Trophoblast cell (in vitro differentiated cells and primary cell): ENCODE results near the gene NHSL2.

Experiments used
- DNase-seq, 2 donors: peaks; one replicate each; pipeline ENCODE4 v3.0.0-alpha.2; 2016
- H2AFZ ChIP-seq: 2 replicates; pipeline ENCODE4 v1.6.1; 2013; ENCODE audit warnings: low read length, moderate library complexity, mild to moderate bottlenecking; ENCODE audit not compliant: insufficient read depth, poor library complexity
- H2AK5ac ChIP-seq: 2 replicates; pipeline ENCODE4 v1.6.1; 2013; ENCODE audit warnings: mild to moderate bottlenecking, low read length
- H2BK120ac ChIP-seq: 2 replicates; pipeline ENCODE4 v1.6.1; 2013; ENCODE audit warnings: low read length, mild to moderate bottlenecking, moderate library complexity; ENCODE audit not compliant: insufficient read depth, poor library complexity
- H2BK12ac ChIP-seq: 2 replicates; pipeline ENCODE4 v1.6.1; 2013; ENCODE audit warnings: mild to moderate bottlenecking, low read length, moderate library complexity
- H2BK5ac ChIP-seq: 2 replicates; pipeline ENCODE4 v1.6.1; 2013; ENCODE audit warnings: low read length, low read depth, moderate library complexity, mild to moderate bottlenecking; ENCODE audit not compliant: poor library complexity
- H3K14ac ChIP-seq: 2 replicates; pipeline ENCODE4 v1.6.1; 2013; ENCODE audit warnings: mild to moderate bottlenecking, low read length
- H3K18ac ChIP-seq: 2 replicates; pipeline ENCODE4 v1.6.1; 2013; ENCODE audit warnings: mild to moderate bottlenecking, low read length
- H3K23ac ChIP-seq: 2 replicates; pipeline ENCODE4 v1.6.1; 2013; ENCODE audit warnings: low read length
- H3K27ac ChIP-seq: 2 replicates; pipeline ENCODE4 v1.5.1; 2013; ENCODE audit warnings: low read depth, mild to moderate bottlenecking, inconsistent platforms, low read length, moderate library complexity
- H3K27me3 ChIP-seq: 2 replicates; pipeline ENCODE4 v1.6.1; 2013; ENCODE audit warnings: inconsistent platforms, mild to moderate bottlenecking, low read length, moderate library complexity; ENCODE audit not compliant: insufficient read depth
- H3K36me3 ChIP-seq, 2 experiments: 1 replicate in 1 of 2; 2 replicates in 1 of 2; pipeline ENCODE4 v1.6.1; 2013; ENCODE audit warnings: low read length in 2 of 2, mild to moderate bottlenecking in 2 of 2, moderate library complexity in 1 of 2; ENCODE audit not compliant: insufficient read depth in 2 of 2, control insufficient read depth in 1 of 2
- H3K4ac ChIP-seq: 2 replicates; pipeline ENCODE4 v1.6.1; 2013; ENCODE audit warnings: low read depth, mild to moderate bottlenecking, low read length, moderate library complexity
- H3K4me1 ChIP-seq, 2 experiments: 1 replicate in 1 of 2; 2 replicates in 1 of 2; pipeline ENCODE4 v1.6.1; 2013; ENCODE audit warnings: low read length in 2 of 2, mild to moderate bottlenecking in 2 of 2, moderate library complexity in 1 of 2; ENCODE audit not compliant: insufficient read depth in 2 of 2, control insufficient read depth in 1 of 2
- H3K4me2 ChIP-seq: 2 replicates; pipeline ENCODE4 v1.6.1; 2013; ENCODE audit warnings: inconsistent platforms, mild to moderate bottlenecking, low read length, moderate library complexity
- H3K4me3 ChIP-seq: 2 replicates; pipeline ENCODE4 v1.5.1; 2013; ENCODE audit warnings: mild to moderate bottlenecking, low read depth, low read length, inconsistent platforms
- H3K79me1 ChIP-seq: one replicate; pipeline ENCODE4 v1.6.1; 2013; ENCODE audit warnings: low read length
- H3K79me2 ChIP-seq: 2 replicates; pipeline ENCODE4 v1.6.1; 2013; ENCODE audit warnings: low read length, mild to moderate bottlenecking; ENCODE audit not compliant: control insufficient read depth, insufficient read depth, poor library complexity
- H3K9ac ChIP-seq: 2 replicates; pipeline ENCODE4 v1.6.1; 2013; ENCODE audit warnings: mild to moderate bottlenecking, low read length
- H3K9me3 ChIP-seq: 2 replicates; pipeline ENCODE4 v1.6.1; 2013; ENCODE audit warnings: low read depth, mild to moderate bottlenecking, control low read depth, inconsistent platforms, low read length; ENCODE audit not compliant: insufficient read depth
- H4K12ac ChIP-seq: 2 replicates; pipeline ENCODE4 v1.6.1; 2013; ENCODE audit warnings: low read depth, mild to moderate bottlenecking, low read length, moderate library complexity
- H4K8ac ChIP-seq: 2 replicates; pipeline ENCODE4 v1.6.1; 2013; ENCODE audit warnings: low read depth, mild to moderate bottlenecking, low read length, moderate library complexity
- H4K91ac ChIP-seq: one replicate; pipeline ENCODE4 v1.6.1; 2013; ENCODE audit warnings: low read depth, mild to moderate bottlenecking, low read length, moderate library complexity
- WGBS: extraction: QIAGEN DNeasy Blood & Tissue Kit; methylation state at CpG from one replicate; pipeline ENCODE4 v1.1.7; 2013; ENCODE audit warnings: missing lambda C conversion rate; ENCODE audit not compliant: insufficient read length, insufficient coverage; ENCODE audit errors: extremely low coverage; 5-methylcytosine and 5-hydroxymethylcytosine counted together

Gene NHSL2

GRCh38 chrX:72094894-72095293 lies 184.2 kb downstream of the NHSL2 start:
- no CpG with 5 or more reads among the region's 4 CpGs for WGBS
- Histone ChIP-seq H3K79me2 (no peaks in the 10 kb centered on the region), H4K8ac (no peak overlapping the region), H3K4me1 (no peaks in the 10 kb centered on the region), H3K4me3 (no peak overlapping the region), H3K4ac (no peak overlapping the region), H3K9me3 (no peaks in the 10 kb centered on the region), H4K91ac (no peak overlapping the region), H3K18ac (no peak overlapping the region), H3K4me2 (no peak overlapping the region), H3K36me3 (no peaks in the 10 kb centered on the region), H3K23ac (no peak overlapping the region), H2BK120ac (no peak overlapping the region), H3K27ac (no peak overlapping the region), H2BK5ac (no peak overlapping the region), H3K9ac (no peak overlapping the region), H2AFZ (no peak overlapping the region), H3K14ac (no peak overlapping the region), H3K79me1 (no peaks in the 10 kb centered on the region), H3K27me3 (no peaks in the 10 kb centered on the region), H2AK5ac (no peak overlapping the region), H2BK12ac (no peak overlapping the region), H4K12ac (no peak overlapping the region)
- DNase-seq, result peak in 1 of 2 donors; percentile 8

GRCh38 chrX:72095370-72095769 lies 184.7 kb downstream of the NHSL2 start:
- Histone ChIP-seq H3K4me3 (no peak overlapping the region), H3K14ac (no peak overlapping the region), H3K27ac (no peak overlapping the region), H3K9me3 (no peaks in the 10 kb centered on the region), H3K4ac (no peak overlapping the region), H2BK12ac (no peak overlapping the region), H3K79me2 (no peaks in the 10 kb centered on the region), H3K27me3 (no peaks in the 10 kb centered on the region), H3K4me1 (no peaks in the 10 kb centered on the region), H2AK5ac (no peak overlapping the region), H3K4me2 (no peak overlapping the region), H4K91ac (no peak overlapping the region), H2BK120ac (no peak overlapping the region), H4K8ac (no peak overlapping the region), H3K36me3 (no peaks in the 10 kb centered on the region), H3K23ac (no peak overlapping the region), H3K79me1 (no peaks in the 10 kb centered on the region), H3K9ac (no peak overlapping the region), H3K18ac (no peak overlapping the region), H2AFZ (no peak overlapping the region), H4K12ac (no peak overlapping the region), H2BK5ac (no peak overlapping the region)
- DNase-seq, result no peak
- WGBS, result no CpG with 5 or more reads among the region's 2 CpGs

GRCh38 chrX:72097098-72097497 lies 186.5 kb downstream of the NHSL2 start:
- Histone ChIP-seq H3K18ac (no peak overlapping the region), H3K36me3 (no peaks in the 10 kb centered on the region), H2AFZ (no peak overlapping the region), H4K91ac (no peak overlapping the region), H3K14ac (no peak overlapping the region), H3K4me3 (no peak overlapping the region), H4K8ac (no peak overlapping the region), H3K4ac (no peak overlapping the region), H3K9me3 (no peaks in the 10 kb centered on the region), H3K4me2 (no peak overlapping the region), H2AK5ac (no peak overlapping the region), H3K4me1 (peaks cover 7 to 10% of the 10 kb centered on the region in 2 experiments), H2BK120ac (no peak overlapping the region), H2BK5ac (no peak overlapping the region), H4K12ac (no peak overlapping the region), H3K23ac (no peak overlapping the region), H3K9ac (no peak overlapping the region), H2BK12ac (no peak overlapping the region), H3K27ac (no peak overlapping the region), H3K27me3 (no peaks in the 10 kb centered on the region), H3K79me2 (no peaks in the 10 kb centered on the region), H3K79me1 (no peaks in the 10 kb centered on the region)
- WGBS, result no CpG with 5 or more reads among the region's 3 CpGs
- no peak for DNase-seq

GRCh38 chrX:72100051-72100755 lies 189.6 kb downstream of the NHSL2 start:
- Histone ChIP-seq H4K8ac (no peak overlapping the region), H3K4me2 (no peak overlapping the region), H4K91ac (no peak overlapping the region), H3K9ac (no peak overlapping the region), H3K4me1 (peaks cover 7 to 12% of the 10 kb centered on the region in 2 experiments), H3K18ac (no peak overlapping the region), H2BK12ac (no peak overlapping the region), H2AFZ (no peak overlapping the region), H2BK5ac (no peak overlapping the region), H3K79me1 (no peaks in the 10 kb centered on the region), H3K27ac (no peak overlapping the region), H3K36me3 (no peaks in the 10 kb centered on the region), H3K4me3 (no peak overlapping the region), H3K79me2 (no peaks in the 10 kb centered on the region), H3K14ac (no peak overlapping the region), H3K4ac (no peak overlapping the region), H2AK5ac (no peak overlapping the region), H4K12ac (no peak overlapping the region), H3K23ac (no peak overlapping the region), H3K27me3 (no peaks in the 10 kb centered on the region), H2BK120ac (no peak overlapping the region), H3K9me3 (no peaks in the 10 kb centered on the region)
- peak in 1 of 2 donors; percentile 11 for DNase-seq
- whole genome bisulfite sequencing, result no CpG with 5 or more reads among the region's 13 CpGs
